B cell (primary cell): ENCODE data around the gene E2F6.

ENCODE experiments used
- CTCF ChIP-seq: fragments of 200-600 bp; IDR thresholded peaks from one replicate; pipeline ENCODE4 v1.8.0; 2022; ENCODE audit warnings: antibody characterized with exemption, mild to moderate bottlenecking
- EZH2 ChIP-seq: IDR thresholded peaks from 2 replicates; pipeline ENCODE4 v1.6.1; 2012; ENCODE audit warnings: borderline replicate concordance, low read depth, mild to moderate bottlenecking, moderate library complexity, low read length; ENCODE audit not compliant: insufficient read depth, poor library complexity, severe bottlenecking

- TF ChIP-seq EZH2, result no peak
- no peak for TF ChIP-seq CTCF
These were observed 32.6 kb upstream of the E2F6 start for GRCh38 chr2:11498543-11499034.
